Stimulated activated CD8-positive, alpha-beta memory T cell treated with anti-CD3 and anti-CD28 coated beads, Interleukin-4, amount 100 ng/mL, for 48 hours (primary cell): ENCODE results near the gene GDF2.
A peak's percentile ranks its signal among the peaks of the same experiment; 100 is the strongest.

Experiments used
- DNase-seq: peaks from one replicate; pipeline ENCODE4 v3.0.0-alpha.2; 2020

Gene GDF2

DNA sequence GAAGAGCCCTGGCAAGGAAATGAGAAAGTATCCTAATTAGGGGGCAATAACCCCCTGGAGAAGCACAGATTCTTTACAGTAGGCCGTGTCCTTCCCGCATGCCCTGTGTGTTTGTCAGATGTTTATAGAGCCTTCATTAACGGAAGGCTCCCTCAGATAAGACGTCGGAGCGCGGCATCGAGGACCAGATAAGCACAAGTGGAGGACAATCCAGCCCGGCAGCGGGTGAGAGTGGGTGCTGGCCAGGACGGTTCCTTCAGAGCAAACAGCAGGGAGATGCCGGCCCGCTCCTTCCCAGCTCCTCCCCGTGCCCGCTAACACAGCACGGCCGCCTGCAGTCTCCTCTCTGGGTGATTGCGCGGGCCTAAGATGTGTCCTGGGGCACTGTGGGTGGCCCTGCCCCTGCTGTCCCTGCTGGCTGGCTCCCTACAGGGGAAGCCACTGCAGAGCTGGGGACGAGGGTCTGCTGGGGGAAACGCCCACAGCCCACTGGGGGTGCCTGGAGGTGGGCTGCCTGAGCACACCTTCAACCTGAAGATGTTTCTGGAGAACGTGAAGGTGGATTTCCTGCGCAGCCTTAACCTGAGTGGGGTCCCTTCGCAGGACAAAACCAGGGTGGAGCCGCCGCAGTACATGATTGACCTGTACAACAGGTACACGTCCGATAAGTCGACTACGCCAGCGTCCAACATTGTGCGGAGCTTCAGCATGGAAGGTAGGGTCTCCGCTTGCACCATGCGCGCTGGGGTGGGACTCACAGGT, at the start of gene GDF2:
TSS of gene GDF2 (plus strand) at position 155 of the 762 bp plus-strand sequence. CDS start at position 370, 215 bp downstream.
- DNase-seq, result no peak

DNA sequence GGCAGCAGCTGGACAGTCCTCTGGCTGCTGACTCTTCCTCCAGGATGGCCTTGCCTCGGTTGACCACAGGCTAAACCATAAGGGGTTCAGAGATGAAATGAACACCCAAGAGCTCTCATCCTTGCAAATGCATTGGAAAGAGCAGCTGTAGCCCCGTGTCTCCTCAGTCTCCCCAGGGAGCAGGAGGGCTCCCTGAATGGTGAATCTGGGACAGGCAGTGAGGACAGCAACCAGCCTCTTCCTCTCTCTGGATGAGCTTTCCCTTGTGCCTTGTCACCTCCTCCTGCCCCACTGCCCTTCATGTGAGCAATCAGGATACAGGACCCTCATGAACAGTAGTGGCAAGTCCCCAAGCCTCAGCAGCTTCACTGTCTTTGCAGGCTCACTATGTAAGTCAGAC, 46.2 kb upstream of the GDF2 start:
- no peak for DNase-seq

DNA sequence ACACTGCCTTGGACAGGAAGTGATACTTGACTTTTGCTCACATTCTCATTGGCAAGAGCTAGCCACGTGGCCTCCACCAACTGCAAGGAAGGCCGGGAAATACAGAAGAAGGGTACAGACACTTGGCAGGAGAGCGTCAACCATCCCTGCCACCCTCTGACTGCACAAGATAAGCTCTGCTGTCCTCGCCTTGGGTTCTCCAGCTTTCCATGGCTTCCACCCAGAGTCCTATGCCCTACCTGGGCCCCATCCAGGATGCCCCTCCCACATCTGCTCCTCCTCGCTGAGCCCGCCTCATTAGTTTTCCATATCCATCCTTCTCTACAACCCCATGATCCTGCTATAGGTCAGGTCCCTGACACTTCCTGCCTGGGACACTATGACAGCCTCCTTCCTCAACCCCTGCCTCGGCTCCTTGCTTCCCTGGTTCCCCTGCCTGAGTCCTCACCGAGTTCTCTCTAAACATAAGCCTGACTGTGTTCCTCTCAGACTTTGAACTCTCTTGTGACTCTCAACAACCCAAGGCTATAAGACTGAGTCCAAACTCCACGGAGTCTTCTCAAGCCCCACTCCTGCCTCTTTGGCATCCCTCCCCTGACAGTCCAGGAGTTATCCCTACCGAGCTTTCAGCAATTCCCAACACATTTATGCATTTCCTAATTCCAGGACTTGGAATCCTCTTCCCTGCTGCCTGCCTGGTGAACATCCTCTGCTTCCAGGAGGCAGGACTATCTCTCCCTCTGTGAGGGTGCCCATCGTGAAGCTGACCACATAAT, 45.5 kb upstream of the GDF2 start:
- DNase-seq, result no peak

DNA sequence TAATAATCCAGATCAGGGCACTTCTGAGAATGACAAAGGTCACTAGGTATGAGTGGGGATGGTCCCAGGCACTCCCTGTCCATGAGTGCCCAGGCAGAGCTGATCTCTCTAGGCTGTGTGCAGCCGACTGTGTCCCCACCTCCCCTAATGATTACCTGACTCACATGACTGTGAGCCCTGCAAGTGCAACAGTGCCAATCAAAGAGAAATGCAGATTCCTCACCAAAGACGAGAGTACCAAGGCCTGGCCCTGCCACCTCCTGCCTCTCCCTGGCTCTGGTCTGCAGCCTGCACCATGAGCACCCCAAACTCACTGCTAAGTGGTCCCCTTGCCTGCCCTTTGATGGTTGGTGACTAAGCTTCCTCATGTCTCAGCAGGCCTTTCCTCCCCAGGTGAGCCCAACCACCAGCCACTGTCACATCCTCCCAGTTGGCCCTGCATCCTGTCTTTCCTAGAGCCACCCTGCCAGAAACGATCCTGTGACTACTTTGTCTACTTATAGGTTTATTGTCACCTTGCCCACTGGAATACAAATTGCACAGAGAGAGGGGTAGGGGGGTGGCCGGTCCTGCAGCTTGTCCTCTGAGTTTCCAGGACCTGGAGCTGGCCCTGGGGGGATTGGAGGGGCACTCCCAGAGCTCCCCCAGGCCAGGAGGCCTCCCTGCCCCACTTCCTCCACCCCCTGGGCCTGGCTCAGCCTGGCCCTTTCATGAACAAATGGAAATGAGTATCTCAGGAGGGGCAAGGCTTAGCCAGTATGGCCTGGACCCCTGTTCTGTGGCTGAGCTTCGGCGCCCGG, 44.7 kb upstream of the GDF2 start:
- peak; percentile 46 for DNase-seq

DNA sequence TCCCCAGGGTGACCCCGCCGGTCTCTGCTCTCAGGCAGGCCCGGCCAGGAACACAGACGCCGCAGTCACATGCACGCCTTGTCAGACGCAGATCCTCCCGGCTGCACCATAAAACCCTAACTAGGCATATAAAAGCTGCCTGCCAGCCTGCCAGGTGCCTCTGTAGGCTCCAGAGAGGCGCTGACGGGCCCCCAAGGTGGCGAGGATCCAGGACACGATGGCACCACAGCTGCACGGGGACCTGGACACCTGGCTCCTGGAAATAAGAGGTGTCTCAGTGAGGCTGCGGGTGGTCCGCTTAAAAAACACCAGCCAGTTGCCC, 44.1 kb upstream of the GDF2 start:
- no peak for DNase-seq

DNA sequence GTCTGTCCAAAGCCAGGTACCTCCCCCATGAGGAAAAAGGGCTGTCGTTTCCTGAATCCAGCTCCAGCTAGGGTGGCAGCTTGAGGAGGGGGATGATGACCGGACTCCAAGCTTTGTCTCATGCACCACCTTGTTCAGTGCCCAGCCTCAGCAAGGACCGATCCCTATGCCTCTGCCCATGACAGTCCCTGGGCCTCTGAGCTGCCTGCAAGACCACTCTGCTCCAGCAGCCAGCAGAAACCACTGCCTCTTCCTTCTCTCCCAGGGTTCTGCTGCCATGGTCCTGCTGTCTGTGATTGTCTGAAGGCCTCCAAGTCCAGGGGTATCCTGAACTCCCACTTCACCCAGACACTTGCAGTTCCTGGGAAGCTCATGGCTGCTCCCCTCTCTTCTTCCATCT, 43.5 kb upstream of the GDF2 start:
- DNase-seq, result no peak

DNA sequence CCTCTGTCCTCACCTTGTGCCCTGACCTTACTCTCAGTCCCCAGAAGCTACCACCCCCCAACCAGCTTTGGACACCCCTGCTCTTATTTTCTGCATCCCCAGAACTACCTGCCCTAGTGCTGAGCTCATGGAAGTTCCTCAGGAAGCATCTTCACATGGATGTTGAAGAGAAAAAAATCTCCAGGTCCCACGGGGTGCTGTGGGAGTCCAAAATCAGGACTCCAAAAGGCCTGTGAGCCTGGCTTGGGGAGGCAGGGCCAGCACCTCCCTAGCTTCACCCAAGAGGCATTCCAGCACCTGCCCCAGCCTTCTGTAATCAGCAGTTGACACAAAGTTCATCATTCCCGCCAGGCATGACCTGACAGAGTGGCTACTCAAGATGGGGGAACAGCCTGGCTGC, 43.0 kb upstream of the GDF2 start:
- no peak for DNase-seq

DNA sequence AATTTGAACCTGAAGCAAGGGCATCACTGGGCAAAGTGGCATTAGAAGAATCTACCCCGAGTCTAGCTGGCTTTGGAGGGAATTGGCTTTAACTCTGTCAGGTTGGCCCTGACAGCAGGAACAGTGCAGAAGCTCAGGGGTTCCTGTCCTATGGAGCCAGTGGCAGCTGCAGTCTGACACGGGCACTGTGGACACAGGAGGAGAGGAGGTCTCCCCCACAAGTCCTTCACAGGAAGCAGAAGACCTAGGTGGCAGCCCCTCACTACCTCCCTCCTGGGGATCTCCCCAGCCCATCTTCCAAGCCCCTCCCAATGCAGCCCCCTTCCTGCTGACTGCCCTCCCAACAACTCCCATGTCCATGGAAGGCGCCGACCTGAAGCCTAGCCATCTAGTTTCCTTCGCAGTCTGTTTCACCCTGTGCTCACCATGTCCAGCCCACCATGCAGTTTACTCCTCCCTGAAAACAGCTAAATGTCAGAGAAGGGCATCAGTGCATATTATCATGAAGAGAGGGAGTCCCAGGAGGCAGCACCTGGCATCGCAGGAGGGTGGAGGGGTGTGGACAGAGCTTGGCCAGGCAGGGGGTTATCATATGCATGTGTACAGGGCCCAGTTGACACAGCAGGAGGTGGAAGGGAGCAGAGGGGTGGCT, 40.1 kb upstream of the GDF2 start:
- DNase-seq, result no peak

DNA sequence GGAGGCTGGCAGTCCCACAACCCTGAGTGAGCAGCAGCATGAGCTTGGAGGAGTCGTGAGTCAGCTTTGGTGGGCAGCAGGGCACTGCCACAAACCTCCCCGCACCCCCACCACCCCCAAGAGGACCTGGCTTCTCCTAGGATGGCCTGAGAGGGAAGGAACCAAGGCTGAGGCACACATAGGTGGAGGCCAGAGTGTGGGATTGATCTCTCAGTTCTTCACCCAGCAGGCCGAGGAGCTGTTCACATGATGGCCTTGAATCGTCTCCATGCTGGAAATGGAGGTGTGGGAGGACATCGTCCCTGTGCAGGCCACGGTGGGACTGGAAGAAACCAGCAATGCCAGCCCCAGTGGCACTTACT, 39.6 kb upstream of the GDF2 start:
- no peak for DNase-seq

DNA sequence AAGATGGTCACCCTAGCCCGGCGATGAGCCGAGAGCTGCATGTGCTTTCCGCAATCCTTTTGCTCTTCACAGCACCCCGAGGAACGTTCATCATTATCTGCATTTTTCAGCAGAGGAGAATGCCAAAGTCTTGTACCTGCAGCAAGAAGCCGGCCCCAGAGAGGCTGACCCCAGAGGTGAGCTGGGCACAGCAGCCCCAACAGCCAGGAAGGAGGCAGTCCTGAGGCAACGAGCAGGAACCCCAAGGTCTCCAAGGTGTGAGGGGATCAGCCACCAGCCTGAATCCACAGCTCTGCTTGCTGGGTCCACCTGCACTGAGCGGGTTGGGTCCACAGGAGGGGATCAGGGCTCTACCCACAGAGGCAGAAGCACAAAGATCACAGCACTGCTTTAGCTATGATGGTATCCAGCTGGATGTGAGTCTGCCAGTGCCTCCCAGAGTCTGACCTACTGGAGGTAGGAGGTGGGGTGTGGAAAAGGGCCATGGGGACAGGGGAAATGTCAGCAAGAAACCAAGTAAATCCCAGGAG, 39.1 kb upstream of the GDF2 start:
- no peak for DNase-seq

DNA sequence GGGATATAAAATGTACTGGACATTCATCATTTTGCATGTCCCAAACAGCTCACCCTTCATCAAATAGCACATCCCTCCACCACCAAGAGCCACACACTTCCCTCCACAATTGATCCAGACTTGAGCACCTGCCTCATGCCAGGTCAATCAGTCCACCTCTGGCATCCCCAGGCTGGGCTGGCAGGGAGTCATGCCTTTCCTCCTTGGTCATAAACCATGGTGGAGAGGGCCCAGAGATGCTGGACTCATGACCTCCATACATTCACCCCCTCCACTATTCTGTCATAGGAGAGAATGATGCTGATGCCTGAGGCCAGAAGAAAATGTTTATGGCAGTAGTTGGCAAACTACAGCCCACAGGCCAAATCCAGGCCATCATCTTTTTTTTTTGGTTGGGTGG, 38.4 kb upstream of the GDF2 start:
- DNase-seq, result no peak

DNA sequence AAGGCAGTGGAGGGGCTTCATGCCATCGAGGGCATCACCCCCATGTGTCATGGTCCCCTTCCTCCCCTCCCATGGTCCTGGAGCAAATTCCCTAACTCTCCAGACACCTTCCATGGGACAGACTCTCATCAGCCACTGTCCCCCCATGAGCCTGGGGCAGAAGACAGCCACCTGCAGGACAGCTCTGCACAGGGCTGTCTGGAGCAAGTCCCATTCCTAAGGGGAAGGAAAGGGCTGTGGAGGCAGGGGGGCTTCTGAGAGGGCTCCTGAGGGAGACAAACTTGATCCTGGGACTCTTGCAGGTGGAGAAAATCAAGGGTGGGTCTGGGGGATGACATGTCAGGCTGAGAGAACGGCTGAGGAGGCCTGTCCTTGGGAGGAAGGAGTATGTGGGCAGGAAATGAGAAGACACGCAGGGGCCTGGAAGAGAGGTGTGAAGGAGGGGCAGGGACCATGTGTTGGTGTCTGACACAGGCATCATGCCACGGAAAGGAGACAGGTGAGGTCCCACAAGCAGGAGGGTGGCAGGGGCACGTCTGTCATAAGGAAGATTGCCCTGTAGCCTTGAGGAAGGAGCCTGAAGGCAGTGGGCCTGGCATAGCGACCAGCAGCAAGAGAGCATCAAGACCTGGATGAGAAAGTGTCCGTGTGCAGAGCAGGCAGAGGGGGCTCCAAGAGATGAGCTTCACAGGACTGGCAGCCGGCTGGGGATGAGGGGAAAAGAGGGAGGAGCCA, 36.7 kb upstream of the GDF2 start:
- no peak for DNase-seq

DNA sequence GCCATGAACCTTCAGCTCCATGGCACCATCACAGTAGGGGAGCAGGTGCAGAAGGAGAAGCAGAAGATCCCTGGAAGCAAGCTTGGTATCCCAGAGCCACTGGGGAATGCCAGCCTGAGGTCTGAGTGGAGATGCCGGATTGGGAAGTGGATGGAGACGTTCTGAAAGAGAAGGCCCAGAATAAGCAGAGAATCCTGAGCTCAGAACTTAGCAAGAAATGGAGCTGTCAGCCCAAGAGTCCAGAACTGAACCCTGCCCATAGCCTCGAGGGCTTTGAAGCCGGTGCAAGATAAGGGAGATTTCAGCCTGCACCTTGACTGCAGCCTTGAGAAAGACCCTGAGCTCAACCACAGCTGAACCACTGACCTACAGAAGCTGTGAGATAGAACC, 36.1 kb upstream of the GDF2 start:
- DNase-seq, result no peak

DNA sequence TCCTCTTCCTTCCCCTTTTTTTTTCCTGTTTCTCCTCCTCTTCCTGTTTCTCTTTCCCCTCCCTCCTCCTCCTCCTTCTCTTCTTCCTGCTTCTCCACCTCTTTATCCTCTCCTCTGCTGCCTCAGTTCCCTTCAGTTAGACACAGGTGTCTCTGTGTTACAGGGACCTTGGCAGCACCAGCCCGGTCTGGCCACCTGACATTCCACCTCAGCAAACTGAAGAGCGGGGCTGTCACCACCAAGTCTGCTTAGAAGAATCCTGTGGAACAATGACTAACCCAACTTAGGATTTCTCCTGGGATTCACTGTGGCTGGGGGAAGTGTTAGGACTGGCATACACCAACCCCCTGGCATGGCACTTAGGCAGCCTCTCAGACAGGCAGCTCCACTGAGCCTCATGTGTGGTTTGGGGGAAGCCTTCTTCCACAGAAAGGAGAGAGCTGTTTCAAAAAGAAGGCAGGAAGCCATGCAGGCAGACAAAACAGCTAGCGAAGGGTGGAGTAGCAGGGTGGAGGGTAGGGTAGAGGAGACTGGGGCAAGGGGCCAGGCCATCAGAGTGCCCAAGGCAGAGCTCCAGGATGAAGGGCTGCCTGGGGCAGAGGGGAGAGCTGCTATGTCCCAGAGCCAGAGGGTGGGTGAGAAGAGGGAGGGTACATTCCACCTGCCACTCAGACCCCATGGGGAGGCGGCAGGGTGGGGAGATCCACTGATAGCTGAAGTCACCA, 35.5 kb upstream of the GDF2 start:
- DNase-seq, result no peak

DNA sequence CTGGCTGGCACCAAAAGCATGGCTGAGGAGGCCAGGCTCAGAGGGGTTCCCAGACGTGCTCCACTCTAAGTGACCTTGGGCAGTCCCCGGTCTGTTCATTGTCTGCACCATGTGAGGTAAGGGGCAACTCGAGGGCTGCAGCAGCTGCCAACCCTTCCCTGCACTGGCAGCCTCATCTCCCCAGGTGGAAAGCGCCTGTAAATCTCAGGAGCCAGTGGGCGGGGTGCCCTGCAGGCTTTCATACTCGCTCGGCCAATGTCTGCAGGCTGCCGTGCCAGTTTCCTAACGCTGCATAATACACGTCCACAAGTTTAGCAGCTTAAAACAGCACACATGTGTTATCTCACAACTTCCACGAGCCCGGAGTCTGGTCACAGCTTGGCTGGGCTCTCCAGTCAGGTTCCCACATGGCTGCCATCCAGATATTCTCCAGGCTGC, 34.9 kb upstream of the GDF2 start:
- DNase-seq, result no peak

DNA sequence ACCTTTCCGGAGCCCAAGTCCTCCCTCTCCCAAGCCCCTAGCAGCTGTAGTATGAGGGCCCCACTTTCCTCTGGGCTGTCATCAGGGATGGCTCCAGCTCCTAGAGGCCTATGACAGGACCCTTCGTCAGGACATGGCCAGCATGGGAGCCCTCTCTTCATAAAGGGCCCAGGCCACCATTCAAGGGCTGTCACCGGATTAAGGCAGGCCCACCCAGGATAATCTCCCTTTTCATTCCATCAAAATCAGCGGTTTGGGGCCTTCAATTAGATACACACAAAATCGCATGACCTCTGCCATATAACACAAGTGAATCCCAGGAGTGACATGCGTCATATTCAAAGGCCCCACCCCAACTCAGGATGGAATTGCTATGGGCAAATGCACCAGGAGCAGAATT, 34.4 kb upstream of the GDF2 start:
- DNase-seq, result no peak

DNA sequence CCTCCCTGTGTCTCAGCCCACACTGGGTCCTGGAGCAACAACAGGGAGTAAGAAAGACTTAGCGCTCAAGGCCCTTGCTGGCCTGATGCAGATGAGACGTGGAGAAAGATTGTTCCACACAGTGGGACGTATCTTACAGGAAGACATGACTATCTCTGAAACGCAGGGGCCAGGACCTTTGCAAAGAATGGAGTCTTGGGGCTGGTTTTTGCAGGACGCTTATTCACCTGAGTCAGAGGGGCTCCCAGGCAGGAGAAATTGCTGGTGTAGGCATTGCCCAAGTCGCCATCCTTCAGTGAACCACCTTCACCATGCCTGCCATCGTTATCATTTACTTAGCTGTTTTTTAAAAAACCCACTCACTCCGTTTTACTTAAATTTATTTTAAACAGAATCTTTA, 34.0 kb upstream of the GDF2 start:
- no peak for DNase-seq

DNA sequence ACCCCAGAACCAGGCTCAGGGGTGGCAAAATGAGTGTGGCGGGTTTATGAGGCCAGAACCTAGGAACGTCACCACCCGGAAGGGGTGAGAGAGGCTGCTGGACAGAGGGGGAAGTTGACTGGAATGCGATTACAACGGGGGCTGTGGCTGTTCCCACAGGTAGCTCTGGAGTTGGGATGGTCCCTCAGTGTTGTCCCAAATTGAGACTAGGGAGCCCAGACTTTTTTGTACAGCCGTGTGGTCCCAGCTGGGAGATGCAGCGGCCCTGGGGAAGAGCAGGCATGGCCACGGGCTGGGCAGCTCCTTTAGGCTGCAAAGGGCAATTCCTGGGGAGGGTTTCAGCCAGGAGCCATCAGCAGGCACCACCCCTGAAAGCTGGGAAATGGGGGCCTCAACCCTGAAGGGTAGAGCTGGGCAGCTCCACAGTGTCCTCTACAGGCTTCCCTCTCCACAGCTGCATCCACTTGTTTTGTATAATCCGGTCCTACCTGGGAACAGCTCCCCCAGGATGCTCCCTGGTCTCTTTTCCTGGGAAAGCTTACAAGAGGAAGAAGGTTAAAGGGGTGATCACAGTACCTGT, 33.2 kb upstream of the GDF2 start:
- DNase-seq, result peak; percentile 10

DNA sequence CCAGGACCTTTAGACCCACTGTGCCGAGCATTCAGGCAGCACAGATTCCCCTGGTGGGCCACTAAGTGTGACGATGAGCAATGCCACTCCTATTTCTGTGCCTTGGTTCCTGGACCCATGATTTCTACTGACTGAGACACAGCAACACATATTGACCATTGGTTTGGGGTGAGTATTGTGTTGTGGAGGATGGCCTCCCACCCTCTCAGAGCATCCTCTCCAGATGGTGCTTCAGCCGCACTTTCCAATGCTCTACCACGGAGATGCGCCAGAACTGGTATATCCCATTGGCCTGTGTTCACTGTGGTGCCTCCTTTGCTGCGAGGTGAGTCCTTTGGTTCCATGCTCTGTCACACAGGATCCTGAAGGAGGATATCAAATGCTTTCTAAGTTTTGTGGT, 32.3 kb upstream of the GDF2 start:
- DNase-seq, result peak; percentile 12

DNA sequence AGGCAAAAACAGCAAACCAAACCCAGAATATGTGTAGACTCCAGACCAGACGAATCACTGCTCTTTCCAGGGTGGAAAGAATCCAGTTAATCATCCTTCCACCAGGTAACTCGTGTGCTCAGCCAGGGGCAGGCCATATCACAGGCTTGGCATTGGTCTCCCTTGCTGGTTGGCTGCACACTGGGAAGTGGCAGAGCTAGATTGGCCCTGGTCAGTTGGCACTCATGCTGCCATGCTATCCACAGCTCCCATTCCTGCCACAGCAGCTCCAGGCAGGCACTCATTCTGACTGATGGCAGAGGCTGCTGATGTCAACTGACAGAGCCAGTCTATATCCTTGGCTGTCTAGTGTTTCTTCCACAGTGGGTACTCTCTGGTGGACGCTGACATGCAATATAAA, 31.9 kb upstream of the GDF2 start:
- no peak for DNase-seq

DNA sequence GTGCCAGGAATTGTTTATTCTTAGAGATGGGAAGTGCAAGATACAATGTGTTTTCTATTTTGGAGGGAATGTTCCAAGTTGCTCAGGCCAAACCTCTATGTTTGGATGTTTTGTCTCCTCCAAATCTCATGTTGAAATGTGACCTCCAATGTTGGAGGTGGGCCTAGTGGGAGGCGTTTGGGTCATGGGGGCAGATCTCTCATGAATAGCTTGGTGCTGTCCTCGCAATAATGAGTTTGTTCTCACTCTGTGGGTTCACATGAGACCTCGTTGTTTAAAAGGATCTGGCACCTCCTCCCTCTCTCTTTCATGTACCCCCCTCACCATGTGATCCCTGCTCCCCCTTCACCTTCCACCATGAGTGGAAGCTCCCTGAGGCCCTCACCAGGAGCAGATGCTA, 30.6 kb upstream of the GDF2 start:
- no peak for DNase-seq
